GM06990 (cell line): ENCODE results near the gene GREM2.

Source experiments
- DNase-seq: peaks from one replicate; pipeline ENCODE4 v3.0.0-alpha.2; 2011; ENCODE audit not compliant: insufficient read length; ENCODE audit errors: extremely low read depth
- H3K27me3 ChIP-seq: replicated peaks from 2 replicates; pipeline ENCODE4 v1.6.0; 2011; ENCODE audit warnings: low read length; ENCODE audit not compliant: control insufficient read depth, insufficient read depth
- H3K36me3 ChIP-seq: 2 replicates; pipeline ENCODE4 v1.5.1; 2011; ENCODE audit warnings: low read length; ENCODE audit not compliant: control insufficient read depth, insufficient read depth
- H3K4me3 ChIP-seq: replicated peaks from 2 replicates; pipeline ENCODE4 v1.5.1; 2011; ENCODE audit warnings: low read depth, mild to moderate bottlenecking, control low read depth, low read length
- TF ChIP-seq, protein P1 (sequence below): IDR thresholded peaks from 2 replicates; pipeline ENCODE4 v1.5.1; 2011; ENCODE audit warnings: low read length, control low read depth, mild to moderate bottlenecking, inconsistent platforms; ENCODE audit not compliant: insufficient read depth, poor library complexity, severe bottlenecking

GREM2 gene

DNA sequence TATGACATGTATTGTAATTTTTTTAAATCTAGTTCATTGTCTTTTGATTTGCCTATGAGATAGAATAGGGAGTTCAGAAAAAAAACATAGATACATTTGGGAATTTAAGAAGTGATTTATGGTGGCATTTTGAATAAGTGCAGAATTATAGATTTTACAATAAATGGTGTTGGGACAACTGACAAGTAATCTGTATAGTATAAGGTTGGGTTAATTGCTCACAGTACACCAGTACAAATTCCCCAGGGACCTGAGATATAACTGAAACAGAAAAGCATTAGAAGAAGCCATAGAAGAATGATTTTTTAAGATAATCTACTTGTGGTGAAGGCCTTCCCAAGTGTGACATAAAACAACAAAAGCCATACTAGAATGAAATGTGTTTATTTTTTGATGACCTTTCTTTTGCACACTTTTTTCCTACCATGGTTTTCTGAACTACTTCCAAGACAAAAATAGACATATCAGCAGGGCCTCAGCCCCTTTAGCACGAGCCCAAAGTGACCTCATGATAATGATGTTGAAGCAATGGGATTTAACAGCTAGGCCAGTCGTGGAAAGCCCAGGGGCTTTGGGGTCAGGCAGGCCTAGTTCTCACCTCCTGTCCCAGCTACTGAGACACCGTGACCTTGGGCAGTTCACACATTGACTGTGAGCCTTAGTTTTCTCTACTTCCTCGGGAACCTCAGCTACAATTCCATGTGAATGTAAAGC lies 87.4 kb downstream of the GREM2 start:
- TF ChIP-seq, protein P1, sequence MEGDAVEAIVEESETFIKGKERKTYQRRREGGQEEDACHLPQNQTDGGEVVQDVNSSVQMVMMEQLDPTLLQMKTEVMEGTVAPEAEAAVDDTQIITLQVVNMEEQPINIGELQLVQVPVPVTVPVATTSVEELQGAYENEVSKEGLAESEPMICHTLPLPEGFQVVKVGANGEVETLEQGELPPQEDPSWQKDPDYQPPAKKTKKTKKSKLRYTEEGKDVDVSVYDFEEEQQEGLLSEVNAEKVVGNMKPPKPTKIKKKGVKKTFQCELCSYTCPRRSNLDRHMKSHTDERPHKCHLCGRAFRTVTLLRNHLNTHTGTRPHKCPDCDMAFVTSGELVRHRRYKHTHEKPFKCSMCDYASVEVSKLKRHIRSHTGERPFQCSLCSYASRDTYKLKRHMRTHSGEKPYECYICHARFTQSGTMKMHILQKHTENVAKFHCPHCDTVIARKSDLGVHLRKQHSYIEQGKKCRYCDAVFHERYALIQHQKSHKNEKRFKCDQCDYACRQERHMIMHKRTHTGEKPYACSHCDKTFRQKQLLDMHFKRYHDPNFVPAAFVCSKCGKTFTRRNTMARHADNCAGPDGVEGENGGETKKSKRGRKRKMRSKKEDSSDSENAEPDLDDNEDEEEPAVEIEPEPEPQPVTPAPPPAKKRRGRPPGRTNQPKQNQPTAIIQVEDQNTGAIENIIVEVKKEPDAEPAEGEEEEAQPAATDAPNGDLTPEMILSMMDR = no peak
- no peak overlapping the region for H3K4me3 ChIP-seq
- no peaks in the 10 kb centered on the region for H3K27me3 ChIP-seq
- H3K36me3 ChIP-seq = no peaks in the 10 kb centered on the region
- DNase-seq = no peak

DNA sequence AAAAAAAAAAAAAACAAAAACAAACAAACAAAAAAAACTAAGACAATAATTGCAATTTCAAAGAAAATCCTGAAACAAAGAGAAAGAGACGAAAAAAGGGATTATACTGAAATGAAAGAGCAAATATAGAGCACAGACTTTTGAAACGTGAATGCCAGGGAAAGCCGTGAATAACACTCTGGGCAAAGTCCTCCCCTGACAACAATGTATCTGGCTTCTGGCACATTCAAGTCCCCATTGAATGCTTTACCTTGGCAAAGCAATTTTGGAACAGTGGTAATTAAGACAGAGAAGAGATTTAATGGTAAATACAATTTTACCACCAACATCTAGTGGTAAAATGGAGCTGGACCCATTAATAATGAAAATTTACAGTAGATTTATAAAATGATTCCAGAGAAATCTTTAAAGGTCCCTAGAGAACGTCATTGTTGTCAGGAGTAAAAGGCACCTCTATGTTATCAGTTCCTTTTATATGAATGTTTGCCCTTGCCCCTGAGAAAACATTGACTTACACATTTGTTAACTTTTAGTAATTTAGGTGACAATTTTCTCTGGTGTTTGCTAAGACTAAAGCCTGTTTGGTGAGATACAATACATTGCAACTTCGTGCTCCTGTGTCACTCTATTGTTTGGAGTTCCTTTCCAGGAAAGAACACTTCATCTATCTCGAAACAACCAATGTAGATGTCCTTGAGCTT lies 89.7 kb downstream of the GREM2 start:
- Histone ChIP-seq H3K27me3 (no peaks in the 10 kb centered on the region), H3K36me3 (no peaks in the 10 kb centered on the region), H3K4me3 (no peak overlapping the region)
- DNase-seq = no peak
- TF ChIP-seq, protein P1 = no peak

DNA sequence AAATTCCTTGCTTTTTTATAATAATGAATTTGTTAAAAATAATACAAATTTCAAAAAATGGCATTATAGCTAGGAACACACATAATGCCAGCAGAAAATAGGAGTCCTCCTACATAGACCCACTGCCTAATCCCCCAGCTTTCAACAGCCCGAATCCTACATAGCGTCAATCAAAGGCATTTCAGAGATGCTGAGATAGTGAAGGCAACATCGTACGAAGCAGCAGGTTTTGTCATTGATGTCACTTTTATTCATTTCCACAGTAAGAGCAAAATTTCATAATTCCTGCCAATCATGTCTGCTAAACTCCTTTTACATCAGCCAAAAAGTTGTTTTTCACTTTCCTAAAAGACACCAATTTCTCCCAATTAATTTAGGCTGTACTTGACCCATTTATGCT lies 94.1 kb downstream of the GREM2 start:
- Histone ChIP-seq H3K27me3 (no peaks in the 10 kb centered on the region), H3K36me3 (no peaks in the 10 kb centered on the region), H3K4me3 (no peak overlapping the region)
- TF ChIP-seq, protein P1 = no peak
- DNase-seq = no peak

DNA sequence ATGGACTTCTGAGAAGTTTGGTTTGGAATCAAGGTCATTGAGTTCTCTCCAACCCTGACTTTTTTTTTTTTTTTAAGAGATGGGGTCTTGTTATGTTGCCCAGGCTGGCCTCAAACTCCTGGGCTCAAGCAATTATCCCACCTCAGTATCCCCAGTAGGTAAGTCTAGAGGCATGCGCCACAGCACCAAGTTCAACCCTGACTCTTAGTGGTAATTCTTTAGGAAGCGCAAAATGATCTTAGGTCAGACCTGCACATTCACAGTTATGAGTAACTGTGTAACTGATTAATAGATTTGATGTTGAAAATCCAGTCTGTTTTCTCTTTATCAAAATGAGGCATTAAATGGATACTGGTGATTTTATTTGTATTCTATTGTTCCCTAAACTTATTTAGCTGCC lies 95.9 kb downstream of the GREM2 start:
- TF ChIP-seq, protein P1 = no peak
- H3K36me3 ChIP-seq = no peaks in the 10 kb centered on the region
- DNase-seq = no peak
- no peaks in the 10 kb centered on the region for H3K27me3 ChIP-seq
- H3K4me3 ChIP-seq = no peak overlapping the region

DNA sequence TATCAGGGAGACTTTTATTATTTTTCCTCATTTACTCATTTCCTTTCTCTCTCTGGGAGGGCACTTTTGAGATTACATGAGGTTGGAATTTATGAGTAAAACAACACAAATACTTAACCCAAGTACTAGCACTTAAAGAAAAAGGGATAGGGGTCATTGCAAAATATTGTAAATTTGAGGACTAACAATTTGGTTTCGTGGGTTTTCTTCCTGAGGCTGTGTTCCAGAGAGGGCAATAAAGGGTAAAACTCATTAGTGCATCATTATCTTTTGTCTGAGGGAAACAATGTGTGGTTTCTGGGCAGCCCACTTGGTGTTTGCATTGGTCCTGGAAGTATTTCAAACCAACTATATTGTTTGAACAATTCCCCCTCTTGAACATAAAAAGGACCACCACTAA lies 96.5 kb downstream of the GREM2 start:
- no peak for DNase-seq
- Histone ChIP-seq H3K27me3 (no peaks in the 10 kb centered on the region), H3K4me3 (no peak overlapping the region), H3K36me3 (no peaks in the 10 kb centered on the region)
- TF ChIP-seq, protein P1 = no peak
